Esophagus muscularis mucosa (tissue), 4 donors: ENCODE data around the gene ATP5F1E.
A peak's percentile ranks its signal among the peaks of the same experiment; 100 is the strongest.

ENCODE experiments used
- CTCF ChIP-seq, 3 experiments: fragments of 200-600 bp in 2 of 3; fragments of 450-650 bp in 1 of 3; sonication (generic) in 2 of 3; IDR thresholded peaks; one replicate each; pipeline ENCODE4 v1.5.1; 2017 to 2019; ENCODE audit warnings: antibody characterized with exemption in 3 of 3, mild to moderate bottlenecking in 2 of 3, moderate library complexity in 1 of 3
- EP300 ChIP-seq: sonication (generic); formaldehyde crosslinking; IDR thresholded peaks from one replicate; pipeline ENCODE4 v1.6.1; 2017; ENCODE audit warnings: antibody characterized with exemption
- POLR2AphosphoS5 ChIP-seq, 2 donors: sonication (generic); formaldehyde crosslinking; IDR thresholded peaks; one replicate each; pipeline ENCODE4 v1.6.1; 2017; ENCODE audit warnings: antibody characterized with exemption in 2 of 2

- no peak for TF ChIP-seq POLR2AphosphoS5 (IDR thresholded peaks at IDR 0.05)
- TF ChIP-seq CTCF (IDR thresholded peaks at IDR 0.05) = peak in 1 of 3 experiments; percentile 52
- no peak for TF ChIP-seq EP300
Measured at GRCh38 chr20:59032713-59033059, 551 bp upstream of the ATP5F1E start.
